ENCODE measurements around the gene SLC34A3.

The SLC34A3 gene

GRCh38 chr9:137223078-137223970, 7.4 kb upstream of the SLC34A3 start:
- no peak for TF ChIP-seq CTCF (IDR thresholded peaks at IDR 0.05; ENCODE audit: borderline replicate concordance, insufficient read depth, low read depth, low read length)
- H3K4me3 ChIP-seq (ENCODE audit: low read depth, low read length) = peak overlapping the region; percentile 70

GRCh38 chr9:137224830-137225694, 5.6 kb upstream of the SLC34A3 start, which contains the start of gene CYSRT1:
TSS of gene CYSRT1 (plus strand) at chr9:137225174. CDS start at chr9:137225622, 448 bp downstream.
- H3K4me3 ChIP-seq (ENCODE audit: low read depth, low read length) = peak within 1 kb of the TSS; percentile 70
- TF ChIP-seq CTCF (IDR thresholded peaks at IDR 0.05; ENCODE audit: borderline replicate concordance, insufficient read depth, low read depth, low read length) = no peak

DNA sequence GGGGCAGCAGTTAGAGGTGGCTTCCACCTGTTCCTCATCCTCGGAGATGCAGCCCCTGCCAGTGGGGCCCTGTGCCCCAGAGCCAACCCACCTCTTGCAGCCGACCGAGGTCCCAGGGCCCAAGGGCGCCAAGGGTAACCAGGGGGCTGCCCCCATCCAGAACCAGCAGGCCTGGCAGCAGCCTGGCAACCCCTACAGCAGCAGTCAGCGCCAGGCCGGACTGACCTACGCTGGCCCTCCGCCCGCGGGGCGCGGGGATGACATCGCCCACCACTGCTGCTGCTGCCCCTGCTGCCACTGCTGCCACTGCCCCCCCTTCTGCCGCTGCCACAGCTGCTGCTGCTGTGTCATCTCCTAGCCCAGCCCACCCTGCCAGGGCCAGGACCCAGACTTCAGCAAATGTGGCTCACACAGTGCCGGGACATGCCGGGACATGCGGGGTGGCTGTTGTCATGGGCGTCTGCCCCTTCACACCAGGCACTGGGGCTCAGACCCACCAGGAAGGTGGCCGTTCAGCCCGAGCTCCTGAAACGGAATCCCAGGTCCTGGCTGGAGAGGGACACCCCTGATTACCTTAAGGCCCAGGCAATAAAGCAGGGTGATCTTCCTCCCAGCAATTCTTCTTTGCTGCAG, 4.9 kb upstream of the SLC34A3 start:
- no peak overlapping the region for H3K4me3 ChIP-seq (ENCODE audit: low read depth, low read length)
- no peak for TF ChIP-seq CTCF (IDR thresholded peaks at IDR 0.05; ENCODE audit: borderline replicate concordance, insufficient read depth, low read depth, low read length)

- no peak overlapping the region for H3K4me3 ChIP-seq (ENCODE audit: low read depth, low read length)
- no peak for TF ChIP-seq CTCF (IDR thresholded peaks at IDR 0.05; ENCODE audit: borderline replicate concordance, insufficient read depth, low read depth, low read length)
These were observed 4.2 kb upstream of the SLC34A3 start for GRCh38 chr9:137226338-137227053.

GRCh38 chr9:137227054-137227852, 3.4 kb upstream of the SLC34A3 start, which contains the start of gene RNF224:
TSS of gene RNF224 (plus strand) at chr9:137227502. CDS start at chr9:137228336, 834 bp downstream.
- TF ChIP-seq CTCF (IDR thresholded peaks at IDR 0.05; ENCODE audit: borderline replicate concordance, insufficient read depth, low read depth, low read length) = peak; percentile 95
- H3K4me3 ChIP-seq (ENCODE audit: low read depth, low read length) = no peak within 1 kb of the TSS

All from GM12875 (cell line).